HCT116 (cell line): ENCODE results near the gene NRBF2. TPM values are rescaled to one million over a fixed set of nuclear protein-coding genes. Genes with fewer than 3 reads are reported as not detected.

ENCODE experiments used
- ATAC-seq: fragments of 200-7000 bp; cut with Tn5 transposase; 2 replicates; pipeline ENCODE4 v1.9.1; 2020; ENCODE audit warnings: mild to moderate bottlenecking, moderate library complexity
- BruUV-seq: library from RNA; stranded (reverse); fragments of 400-500 nt; replicated peaks from 2 replicates; lab custom pipeline; 2021; lab: Mats Ljungman, UMichigan
- CTCF ChIA-PET: fragments of 300-600 bp; sonication (Branson Sonifier 250); formaldehyde crosslinking; loops from one replicate; lab custom pipeline; 2021; ENCODE audit warnings: antibody characterized with exemption; lab: Charles Lee
- POLR2A ChIA-PET: fragments of 300-600, 350-600 bp; sonication (Branson Sonifier 250); formaldehyde crosslinking; loops from one replicate; lab custom pipeline; 2021; ENCODE audit warnings: antibody characterized with exemption; lab: Charles Lee
- RAD21 ChIA-PET, 2 experiments: fragments of 300-600 bp; sonication (Branson Sonifier 250); formaldehyde crosslinking; loops; one replicate each; lab custom pipeline; 2023; ENCODE audit warnings: low total read pairs in 2 of 2; ENCODE audit not compliant: uncharacterized antibody in 2 of 2, unreplicated experiment in 2 of 2, low non-redundant PET in 1 of 2; lab: Charles Lee
- DNase-seq: peaks from one replicate; pipeline ENCODE4 v3.0.0-alpha.2; 2010; ENCODE audit warnings: low read depth, low spot score
- H2AFZ ChIP-seq: fragments of 200-600 bp; shearing (Covaris generic), sonication (generic); 2 replicates; pipeline ENCODE4 v1.6.1; 2017; ENCODE audit warnings: low read depth, mixed run types, mixed read lengths, antibody characterized with exemption, low read length; ENCODE audit not compliant: poor library complexity, severe bottlenecking
- H3K27ac ChIP-seq: 2 replicates; pipeline ENCODE4 v1.5.1; 2012; ENCODE audit warnings: low read depth, low read length
- H3K27me3 ChIP-seq: fragments of 200-600 bp; sonication (generic); 2 replicates; pipeline ENCODE4 v1.6.1; 2016; ENCODE audit warnings: mixed run types, low read length, mixed read lengths; ENCODE audit not compliant: insufficient read depth
- H3K36me3 ChIP-seq, 2 experiments: fragments of 200-500 bp in 1 of 2; fragments of 200-600 bp in 1 of 2; sonication (Bioruptor generic) in 1 of 2; sonication (generic) in 1 of 2; 2 replicates each; pipeline versions ENCODE4 v1.5.1 to v1.6.1; 2014 to 2016; ENCODE audit warnings: low read length in 2 of 2, inconsistent platforms in 1 of 2, mixed read lengths in 1 of 2, mixed run types in 1 of 2; ENCODE audit not compliant: insufficient read depth in 2 of 2, control insufficient read depth in 1 of 2
- H3K4me1 ChIP-seq, 2 experiments: fragments of 200-600 bp in 1 of 2; sonication (generic) in 1 of 2; 2 replicates each; pipeline versions ENCODE4 v1.5.1 to v1.6.1; 2012 to 2017; ENCODE audit warnings: low read length in 2 of 2, inconsistent platforms in 1 of 2, mild to moderate bottlenecking in 1 of 2, mixed read lengths in 1 of 2, mixed run types in 1 of 2, moderate library complexity in 1 of 2; ENCODE audit not compliant: insufficient read depth in 2 of 2, control insufficient read depth in 1 of 2
- H3K4me2 ChIP-seq: fragments of 200-600 bp; sonication (generic); 2 replicates; pipeline ENCODE4 v1.6.1; 2017; ENCODE audit warnings: mixed run types, low read length, mixed read lengths
- H3K4me3 ChIP-seq, 2 experiments: fragments of 200-600 bp in 1 of 2; sonication (generic) in 1 of 2; replicated peaks in 1 of 2; 2 replicates each; pipeline ENCODE4 v1.5.1; 2011 to 2016; ENCODE audit warnings: low read length in 2 of 2, control low read depth in 1 of 2, low read depth in 1 of 2, mild to moderate bottlenecking in 1 of 2, mixed read lengths in 1 of 2, mixed run types in 1 of 2
- H3K79me2 ChIP-seq: fragments of 200-600 bp; sonication (generic); 2 replicates; pipeline ENCODE4 v1.6.1; 2017; ENCODE audit warnings: mild to moderate bottlenecking, mixed run types, low read length, moderate library complexity, mixed read lengths; ENCODE audit not compliant: insufficient read depth
- H3K9ac ChIP-seq: fragments of 200-600 bp; sonication (generic); 2 replicates; pipeline ENCODE4 v1.6.1; 2016; ENCODE audit warnings: low read length, mixed read lengths
- H3K9me2 ChIP-seq: fragments of 200-600 bp; sonication (generic), shearing (Covaris generic); 2 replicates; pipeline ENCODE4 v1.6.1; 2017; ENCODE audit warnings: mixed run types, mild to moderate bottlenecking, moderate library complexity; ENCODE audit not compliant: insufficient read depth
- H3K9me3 ChIP-seq, 2 experiments: fragments of 200-500 bp in 1 of 2; fragments of 200-600 bp in 1 of 2; sonication (Bioruptor generic) in 1 of 2; sonication (generic) in 1 of 2; 2 replicates each; pipeline ENCODE4 v1.6.1; 2014 to 2017; ENCODE audit warnings: low read length in 2 of 2, mixed read lengths in 2 of 2, inconsistent platforms in 1 of 2, low read depth in 1 of 2, mild to moderate bottlenecking in 1 of 2, mixed run types in 1 of 2, moderate library complexity in 1 of 2; ENCODE audit not compliant: control insufficient read depth in 1 of 2, insufficient read depth in 1 of 2
- H4K20me1 ChIP-seq: fragments of 200-600 bp; sonication (generic), shearing (Covaris generic); 2 replicates; pipeline ENCODE4 v1.6.1; 2017; ENCODE audit warnings: mixed run types, mild to moderate bottlenecking, moderate library complexity; ENCODE audit not compliant: insufficient read depth
- CBX3 ChIP-seq: IDR thresholded peaks from 2 replicates; pipeline ENCODE4 v1.6.1; 2012; ENCODE audit warnings: low read depth
- EGR1 ChIP-seq: IDR thresholded peaks from 2 replicates; pipeline ENCODE4 v1.6.1; 2012; ENCODE audit warnings: low read depth
- ELF1 ChIP-seq: IDR thresholded peaks from 2 replicates; pipeline ENCODE4 v1.6.1; 2012; ENCODE audit warnings: low read depth, borderline replicate concordance
- EZH2 ChIP-seq: fragments of 200-600 bp; sonication (generic); IDR thresholded peaks from 2 replicates; pipeline ENCODE4 v1.6.1; 2017; ENCODE audit warnings: antibody characterized with exemption, mixed run types
- EZH2phosphoT487 ChIP-seq: fragments of 200-600 bp; IDR thresholded peaks from 2 replicates; pipeline ENCODE4 v1.6.1; 2018; ENCODE audit warnings: antibody characterized with exemption, borderline replicate concordance
- FOSL1 ChIP-seq: IDR thresholded peaks from 2 replicates; pipeline ENCODE4 v1.6.1; 2012; ENCODE audit warnings: low read depth
- JUND ChIP-seq: IDR thresholded peaks from 2 replicates; pipeline ENCODE4 v1.6.1; 2012
- POLR2AphosphoS5 ChIP-seq: IDR thresholded peaks from 2 replicates; pipeline ENCODE4 v1.6.1; 2011; ENCODE audit warnings: mild to moderate bottlenecking, low read depth, low read length, moderate library complexity
- RAD21 ChIP-seq: IDR thresholded peaks from 2 replicates; pipeline ENCODE4 v1.6.1; 2012; ENCODE audit warnings: low read depth, mild to moderate bottlenecking
- REST ChIP-seq: IDR thresholded peaks from 2 replicates; pipeline ENCODE4 v1.6.1; 2012; ENCODE audit warnings: low read depth
- SIN3A ChIP-seq: IDR thresholded peaks from 2 replicates; pipeline ENCODE4 v1.6.1; 2012; ENCODE audit warnings: low read depth
- SP1 ChIP-seq: IDR thresholded peaks from 2 replicates; pipeline ENCODE4 v1.6.1; 2012; ENCODE audit warnings: low read depth
- SRF ChIP-seq: IDR thresholded peaks from 2 replicates; pipeline ENCODE4 v1.6.1; 2012; ENCODE audit warnings: low read depth
- ZFX ChIP-seq: fragments of 450-650 bp; IDR thresholded peaks from 2 replicates; pipeline ENCODE4 v1.6.1; 2017
- ZNF274 ChIP-seq: fragments of 200-500 bp; sonication (Bioruptor generic); IDR thresholded peaks from 2 replicates; pipeline ENCODE4 v1.6.1; 2014; ENCODE audit warnings: mild to moderate bottlenecking, low read depth, low read length, inconsistent platforms
- intact Hi-C: fragments of 100-400 bp; cut with micrococcal nuclease; formaldehyde crosslinking; loops from 2 replicates; pipeline ENCODE4 v1.10.0; 2022
- total RNA-seq: library from RNA; stranded (reverse); gene quantifications from one replicate; pipeline ENCODE4 v1.2.1, GENCODE V29; 2021; ENCODE audit not compliant: unreplicated experiment
- TF ChIP-seq, protein P1 (sequence below), 3 experiments: fragments of 200-600 bp in 1 of 3; sonication (generic) in 1 of 3; IDR thresholded peaks in 2 of 3; conservative IDR thresholded peaks in 1 of 3; 2 replicates each; pipeline ENCODE4 v1.5.1; 2012 to 2017; ENCODE audit warnings: low read depth in 2 of 3, low read length in 2 of 3, antibody characterized with exemption in 1 of 3, borderline replicate concordance in 1 of 3, control low read depth in 1 of 3, mild to moderate bottlenecking in 1 of 3, mixed read lengths in 1 of 3, mixed run types in 1 of 3, moderate library complexity in 1 of 3; ENCODE audit not compliant: insufficient read depth in 1 of 3
- TF ChIP-seq, protein P2 (sequence below): IDR thresholded peaks from 2 replicates; pipeline ENCODE4 v1.6.1; 2012
- TF ChIP-seq, protein P3 (sequence below): IDR thresholded peaks from 2 replicates; pipeline ENCODE4 v1.6.1; 2012

Gene NRBF2
- total RNA-seq, 1 experiment from 2014 or later = 20.2 TPM

GRCh38 chr10:63197344-63198092 lies 64.4 kb downstream of the NRBF2 start:
- Histone ChIP-seq H3K36me3 (peaks cover 10 to 27% of the 10 kb centered on the region in 2 experiments), H3K27ac (no peak overlapping the region), H3K4me2 (no peak overlapping the region), H3K79me2 (peaks cover 8% of the 10 kb centered on the region), H3K9me2 (no peaks in the 10 kb centered on the region), H3K9ac (no peak overlapping the region), H3K4me3 (no peak overlapping the region), H3K4me1 (no peaks in the 10 kb centered on the region), H4K20me1 (peaks cover 4% of the 10 kb centered on the region), H2AFZ (no peak overlapping the region), H3K27me3 (no peaks in the 10 kb centered on the region), H3K9me3 (no peaks in the 10 kb centered on the region)
- TF ChIP-seq ZFX (no peak), REST (no peak), EGR1 (no peak), EZH2phosphoT487 (no peak), JUND (no peak), CBX3 (no peak), POLR2AphosphoS5 (no peak), SRF (no peak), FOSL1 (no peak), EZH2 (no peak), SP1 (no peak), RAD21 (no peak), ZNF274 (no peak), SIN3A (no peak), ELF1 (no peak)
- TF ChIP-seq, protein P1, sequence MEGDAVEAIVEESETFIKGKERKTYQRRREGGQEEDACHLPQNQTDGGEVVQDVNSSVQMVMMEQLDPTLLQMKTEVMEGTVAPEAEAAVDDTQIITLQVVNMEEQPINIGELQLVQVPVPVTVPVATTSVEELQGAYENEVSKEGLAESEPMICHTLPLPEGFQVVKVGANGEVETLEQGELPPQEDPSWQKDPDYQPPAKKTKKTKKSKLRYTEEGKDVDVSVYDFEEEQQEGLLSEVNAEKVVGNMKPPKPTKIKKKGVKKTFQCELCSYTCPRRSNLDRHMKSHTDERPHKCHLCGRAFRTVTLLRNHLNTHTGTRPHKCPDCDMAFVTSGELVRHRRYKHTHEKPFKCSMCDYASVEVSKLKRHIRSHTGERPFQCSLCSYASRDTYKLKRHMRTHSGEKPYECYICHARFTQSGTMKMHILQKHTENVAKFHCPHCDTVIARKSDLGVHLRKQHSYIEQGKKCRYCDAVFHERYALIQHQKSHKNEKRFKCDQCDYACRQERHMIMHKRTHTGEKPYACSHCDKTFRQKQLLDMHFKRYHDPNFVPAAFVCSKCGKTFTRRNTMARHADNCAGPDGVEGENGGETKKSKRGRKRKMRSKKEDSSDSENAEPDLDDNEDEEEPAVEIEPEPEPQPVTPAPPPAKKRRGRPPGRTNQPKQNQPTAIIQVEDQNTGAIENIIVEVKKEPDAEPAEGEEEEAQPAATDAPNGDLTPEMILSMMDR (IDR thresholded peaks at IDR 0.05 in 2 of 3, conservative IDR thresholded peaks at IDR 0.05 in 1 of 3; ENCODE audit: borderline replicate concordance in 1 of 3, insufficient read depth in 1 of 3, low read depth in 2 of 3, low read length in 2 of 3) = no peak
- TF ChIP-seq, protein P2, sequence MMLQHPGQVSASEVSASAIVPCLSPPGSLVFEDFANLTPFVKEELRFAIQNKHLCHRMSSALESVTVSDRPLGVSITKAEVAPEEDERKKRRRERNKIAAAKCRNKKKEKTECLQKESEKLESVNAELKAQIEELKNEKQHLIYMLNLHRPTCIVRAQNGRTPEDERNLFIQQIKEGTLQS = no peak
- TF ChIP-seq, protein P3, sequence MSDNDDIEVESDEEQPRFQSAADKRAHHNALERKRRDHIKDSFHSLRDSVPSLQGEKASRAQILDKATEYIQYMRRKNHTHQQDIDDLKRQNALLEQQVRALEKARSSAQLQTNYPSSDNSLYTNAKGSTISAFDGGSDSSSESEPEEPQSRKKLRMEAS = no peak
- BruUV-seq = no TSS peak
- RAD21 ChIA-PET = no interaction called here
- CTCF ChIA-PET = no interaction called here
- ATAC-seq (no peak), DNase-seq (no peak)
- POLR2A ChIA-PET = no interaction called here
- intact Hi-C loops = no loop called here
